ENCODE results near the gene NAV2. TPM values are rescaled to one million over a fixed set of nuclear protein-coding genes. Genes with fewer than 3 reads are reported as not detected.

Gene NAV2
- total and polyA plus RNA-seq, 10 donors = 0.46 to 11.6 (median 4.1) TPM

- TF ChIP-seq POLR2AphosphoS5 (IDR thresholded peaks at IDR 0.05) (no peak), POLR2A (IDR thresholded peaks at IDR 0.05) (no peak), CTCF (IDR thresholded peaks at IDR 0.05 in 8 of 11, conservative IDR thresholded peaks at IDR 0.05 in 3 of 11) (no peak)
- Histone ChIP-seq H3K27ac (no peak overlapping the region), H3K9me3 (no peaks in the 10 kb centered on the region), H3K27me3 (replicated peaks in 1 of 7) (peaks cover 0 to 6% (median 0%) of the 10 kb centered on the region in 7 donors), H3K36me3 (no peaks in the 10 kb centered on the region), H3K4me3 (no peak overlapping the region), H3K4me1 (peaks cover 0 to 10% (median 0%) of the 10 kb centered on the region in 6 donors)
- DNase-seq = no peak
- intact Hi-C loops (cut with DNase I; ENCODE audit: low total_unique reads) = no loop called here
- 69 to 80% (median 77%) methylated on average over 8 of the region's 8 CpGs for WGBS, 5 donors
These were observed 266.3 kb downstream of the NAV2 start for GRCh38 chr11:19978668-19979518.

- Histone ChIP-seq H3K27ac (no peak overlapping the region), H3K4me1 (peaks cover 0 to 10% (median 0%) of the 10 kb centered on the region in 6 donors), H3K27me3 (replicated peaks in 1 of 7) (peaks cover 0 to 6% (median 0%) of the 10 kb centered on the region in 7 donors), H3K4me3 (no peak overlapping the region), H3K36me3 (no peaks in the 10 kb centered on the region), H3K9me3 (no peaks in the 10 kb centered on the region)
- WGBS, 5 donors = 69 to 83% (median 78%) methylated on average over 5 of the region's 5 CpGs
- TF ChIP-seq POLR2AphosphoS5 (IDR thresholded peaks at IDR 0.05) (no peak), CTCF (IDR thresholded peaks at IDR 0.05 in 8 of 11, conservative IDR thresholded peaks at IDR 0.05 in 3 of 11) (no peak), POLR2A (IDR thresholded peaks at IDR 0.05) (no peak)
- intact Hi-C loops (cut with DNase I; ENCODE audit: low total_unique reads) = no loop called here
- no peak for DNase-seq
These were observed 266.8 kb downstream of the NAV2 start for GRCh38 chr11:19979519-19979845.

GRCh38 chr11:19980388-19980787 is 267.8 kb downstream of the NAV2 start:
- no peaks in the 10 kb centered on the region for H3K36me3 ChIP-seq
- peaks cover 0 to 10% (median 0%) of the 10 kb centered on the region in 6 donors for H3K4me1 ChIP-seq
- H3K4me3 ChIP-seq = no peak overlapping the region
- peaks cover 0 to 6% (median 0%) of the 10 kb centered on the region in 7 donors for H3K27me3 ChIP-seq (replicated peaks in 1 of 7)
- intact Hi-C loops (cut with DNase I; ENCODE audit: low total_unique reads) = no loop called here
- H3K27ac ChIP-seq = no peak overlapping the region
- H3K9me3 ChIP-seq = no peaks in the 10 kb centered on the region
- DNase-seq = no peak
- 46 to 93% (median 70%) methylated on average over 1 of the region's 1 CpG for WGBS, 5 donors
- TF ChIP-seq POLR2A (IDR thresholded peaks at IDR 0.05) (no peak), POLR2AphosphoS5 (IDR thresholded peaks at IDR 0.05) (no peak), CTCF (IDR thresholded peaks at IDR 0.05 in 8 of 11, conservative IDR thresholded peaks at IDR 0.05 in 3 of 11) (no peak)

- 70 to 80% (median 72%) methylated on average over 8 of the region's 8 CpGs for WGBS, 5 donors
- Histone ChIP-seq H3K36me3 (no peaks in the 10 kb centered on the region), H3K4me1 (peaks cover 0 to 10% (median 0%) of the 10 kb centered on the region in 6 donors), H3K9me3 (no peaks in the 10 kb centered on the region), H3K27ac (no peak overlapping the region), H3K4me3 (no peak overlapping the region), H3K27me3 (replicated peaks in 1 of 7) (peaks cover 0 to 6% (median 0%) of the 10 kb centered on the region in 7 donors)
- TF ChIP-seq POLR2AphosphoS5 (IDR thresholded peaks at IDR 0.05) = no peak
- no peak for TF ChIP-seq POLR2A (IDR thresholded peaks at IDR 0.05)
- TF ChIP-seq CTCF (IDR thresholded peaks at IDR 0.05 in 8 of 11, conservative IDR thresholded peaks at IDR 0.05 in 3 of 11) = no peak
- intact Hi-C loops (cut with DNase I; ENCODE audit: low total_unique reads) = no loop called here
- DNase-seq = no peak
These were observed 268.5 kb downstream of the NAV2 start for GRCh38 chr11:19980957-19981669.
